PC-3 (cell line): ENCODE data around the gene KHDC1. TPM values are rescaled to one million over a fixed set of nuclear protein-coding genes. Genes with fewer than 3 reads are reported as not detected.

Experiments used
- ATAC-seq: fragments of 200-7000 bp; cut with Tn5 transposase; 2 replicates; pipeline ENCODE4 v1.9.1; 2020; ENCODE audit warnings: mild to moderate bottlenecking, moderate library complexity
- BruUV-seq: library from RNA; stranded (reverse); fragments of 400-500 nt; replicated peaks from 2 replicates; lab custom pipeline; 2021; lab: Mats Ljungman, UMichigan
- CTCF ChIA-PET: fragments of 300-600 bp; sonication (Branson Sonifier 250); formaldehyde crosslinking; loops from one replicate; lab custom pipeline; 2022; ENCODE audit warnings: antibody characterized with exemption; lab: Charles Lee
- POLR2A ChIA-PET: fragments of 300-600 bp; sonication (Branson Sonifier 250); formaldehyde crosslinking; loops from one replicate; lab custom pipeline; 2022; ENCODE audit warnings: antibody characterized with exemption; ENCODE audit not compliant: unreplicated experiment; lab: Charles Lee
- DNase-seq: peaks from one replicate; pipeline ENCODE4 v3.0.0-alpha.2; 2015
- H2AFZ ChIP-seq: fragments of 300-600 bp; sonication (generic); 2 replicates; pipeline ENCODE4 v1.6.0; 2016; ENCODE audit warnings: antibody characterized with exemption, low read length
- H3F3A ChIP-seq: fragments of 300-600 bp; sonication (generic); one replicate; pipeline ENCODE4 v1.6.0; 2017; ENCODE audit warnings: antibody characterized with exemption, low read length, control low read depth, mild to moderate bottlenecking; ENCODE audit not compliant: unreplicated experiment
- H3K27ac ChIP-seq: fragments of 300-600 bp; sonication (generic); 2 replicates; pipeline ENCODE4 v1.5.1; 2016; ENCODE audit warnings: mild to moderate bottlenecking, low read length
- H3K27me3 ChIP-seq: fragments of 300-600 bp; sonication (generic); 2 replicates; pipeline ENCODE4 v1.6.1; 2016; ENCODE audit warnings: low read length, mixed read lengths
- H3K36me3 ChIP-seq: fragments of 300-600 bp; sonication (generic); 2 replicates; pipeline ENCODE4 v1.6.1; 2016; ENCODE audit warnings: low read depth, mixed run types, low read length, mixed read lengths
- H3K4me1 ChIP-seq: fragments of 300-600 bp; sonication (generic); 2 replicates; pipeline ENCODE4 v1.5.1; 2016; ENCODE audit warnings: low read length; ENCODE audit not compliant: insufficient read depth
- H3K4me2 ChIP-seq: fragments of 300-600 bp; sonication (generic); 2 replicates; pipeline ENCODE4 v1.6.0; 2016; ENCODE audit warnings: low read length
- H3K4me3 ChIP-seq: fragments of 300-600 bp; sonication (generic); 2 replicates; pipeline ENCODE4 v1.5.1; 2016; ENCODE audit warnings: mild to moderate bottlenecking, low read length, mixed read lengths
- H3K79me2 ChIP-seq: fragments of 300-600 bp; sonication (generic); 2 replicates; pipeline ENCODE4 v1.6.1; 2017; ENCODE audit warnings: low read length, mixed read lengths
- H3K9ac ChIP-seq: fragments of 300-600 bp; sonication (generic); 2 replicates; pipeline ENCODE4 v1.6.0; 2016; ENCODE audit warnings: mild to moderate bottlenecking, low read length
- H3K9me2 ChIP-seq: fragments of 300-600 bp; sonication (generic); replicated peaks from 2 replicates; pipeline ENCODE4 v1.6.1; 2016; ENCODE audit warnings: mixed run types, low read length, mixed read lengths
- H3K9me3 ChIP-seq: fragments of 300-600 bp; sonication (generic); 2 replicates; pipeline ENCODE4 v1.6.1; 2016; ENCODE audit warnings: low read length, mixed read lengths
- H4K20me1 ChIP-seq: fragments of 300-600 bp; sonication (generic); 2 replicates; pipeline ENCODE4 v1.6.1; 2016; ENCODE audit warnings: low read length, mixed read lengths
- EZH2 ChIP-seq: fragments of 300-600 bp; sonication (generic); IDR thresholded peaks from one replicate; pipeline ENCODE4 v1.6.1; 2017; ENCODE audit warnings: antibody characterized with exemption, mild to moderate bottlenecking, low read length; ENCODE audit not compliant: unreplicated experiment
- EZH2phosphoT487 ChIP-seq: fragments of 300-600 bp; sonication (generic); IDR thresholded peaks from 2 replicates; pipeline ENCODE4 v1.6.1; 2018; ENCODE audit warnings: mild to moderate bottlenecking, antibody characterized with exemption, low read length, borderline replicate concordance
- intact Hi-C: fragments of 100-400 bp; cut with micrococcal nuclease; formaldehyde crosslinking; loops from 2 replicates; pipeline ENCODE4 v1.9.0; 2023
- total RNA-seq: library from RNA; depleted of rRNA; stranded (reverse); fragments of >200 nt; gene quantifications from 2 replicates; pipeline ENCODE4 v1.2.3, GENCODE V29; 2014
- TF ChIP-seq, protein P1 (sequence below): fragments of 300-600 bp; sonication (generic); conservative IDR thresholded peaks from 2 replicates; pipeline ENCODE4 v1.5.1; 2017; ENCODE audit warnings: antibody characterized with exemption, low read depth, mild to moderate bottlenecking, low read length

KHDC1 gene
- total RNA-seq, 1 experiment from 2014 or later, result 7.9 TPM

DNA sequence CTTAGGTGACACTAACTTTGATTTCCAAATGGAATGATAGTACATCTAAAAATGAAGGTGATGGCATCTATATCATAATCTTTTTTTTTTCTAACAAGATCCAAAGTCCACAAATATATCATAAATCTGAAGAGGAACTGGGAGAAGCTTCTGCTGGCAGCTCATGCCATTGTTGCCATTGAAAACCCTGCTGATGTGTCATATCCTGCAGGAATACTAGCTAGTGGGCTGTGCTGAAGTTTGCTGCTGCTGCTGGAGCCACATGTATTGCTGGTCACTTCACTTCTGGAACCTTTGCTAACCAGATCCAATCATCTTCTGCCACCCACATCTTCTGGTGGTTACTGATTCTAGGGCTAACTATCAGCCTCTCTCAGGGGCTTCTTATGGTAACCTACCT is 27.4 kb upstream of the KHDC1 start:
- TF ChIP-seq, protein P1, sequence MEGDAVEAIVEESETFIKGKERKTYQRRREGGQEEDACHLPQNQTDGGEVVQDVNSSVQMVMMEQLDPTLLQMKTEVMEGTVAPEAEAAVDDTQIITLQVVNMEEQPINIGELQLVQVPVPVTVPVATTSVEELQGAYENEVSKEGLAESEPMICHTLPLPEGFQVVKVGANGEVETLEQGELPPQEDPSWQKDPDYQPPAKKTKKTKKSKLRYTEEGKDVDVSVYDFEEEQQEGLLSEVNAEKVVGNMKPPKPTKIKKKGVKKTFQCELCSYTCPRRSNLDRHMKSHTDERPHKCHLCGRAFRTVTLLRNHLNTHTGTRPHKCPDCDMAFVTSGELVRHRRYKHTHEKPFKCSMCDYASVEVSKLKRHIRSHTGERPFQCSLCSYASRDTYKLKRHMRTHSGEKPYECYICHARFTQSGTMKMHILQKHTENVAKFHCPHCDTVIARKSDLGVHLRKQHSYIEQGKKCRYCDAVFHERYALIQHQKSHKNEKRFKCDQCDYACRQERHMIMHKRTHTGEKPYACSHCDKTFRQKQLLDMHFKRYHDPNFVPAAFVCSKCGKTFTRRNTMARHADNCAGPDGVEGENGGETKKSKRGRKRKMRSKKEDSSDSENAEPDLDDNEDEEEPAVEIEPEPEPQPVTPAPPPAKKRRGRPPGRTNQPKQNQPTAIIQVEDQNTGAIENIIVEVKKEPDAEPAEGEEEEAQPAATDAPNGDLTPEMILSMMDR, result no peak
- TF ChIP-seq EZH2 (no peak), EZH2phosphoT487 (no peak)
- Histone ChIP-seq H3K4me1 (peaks cover 6% of the 10 kb centered on the region; the same call in 1 of the 2 replicates), H3K9me2 (no peaks in the 10 kb centered on the region), H3K9ac (no peak overlapping the region), H3K4me2 (no peak overlapping the region), H2AFZ (no peak overlapping the region), H3K36me3 (peaks cover 7% of the 10 kb centered on the region), H3K4me3 (no peak overlapping the region), H3F3A (no peaks in the 10 kb centered on the region), H3K9me3 (no peaks in the 10 kb centered on the region), H4K20me1 (no peaks in the 10 kb centered on the region), H3K27ac (no peak overlapping the region), H3K27me3 (no peaks in the 10 kb centered on the region), H3K79me2 (peaks cover 9% of the 10 kb centered on the region; the same call in 1 of the 2 replicates)
- intact Hi-C loops, result no loop called here
- peak; percentile 89 for ATAC-seq
- DNase-seq, result peak; percentile 36
- ChIA-PET POLR2A (interaction anchor here (0.6 kb wide), 1 partner anchor 26 kb away, joined by 4 read pairs; no protein-coding TSS in a partner anchor), CTCF (interaction anchor here (0.6 to 1.3 kb wide), 2 partner anchors 19 to 46 kb away, joined by 3 to 8 read pairs; no protein-coding TSS in a partner anchor)
- no TSS peak for BruUV-seq

DNA sequence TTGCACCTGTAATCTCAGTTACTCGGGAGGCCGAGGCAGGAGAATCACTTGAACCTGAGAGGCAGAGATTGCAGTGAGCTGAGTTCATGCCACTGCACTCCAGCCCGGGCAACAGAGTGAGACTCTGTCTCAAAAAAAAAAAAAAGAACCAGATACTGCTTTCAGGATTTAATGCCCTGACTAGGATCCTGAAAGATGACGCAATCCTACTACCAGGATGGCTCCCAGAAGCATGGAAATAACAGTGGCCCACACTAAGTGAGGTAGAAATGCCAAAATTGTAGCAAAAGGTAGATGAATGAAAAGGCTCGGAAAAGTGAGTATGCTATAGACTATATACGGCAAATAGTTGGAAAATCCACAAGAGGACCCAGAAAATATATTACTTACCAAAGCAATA is 23.8 kb upstream of the KHDC1 start:
- CTCF ChIA-PET, result no interaction called here
- no peaks in the 10 kb centered on the region for H3K9me3 ChIP-seq
- H3K4me3 ChIP-seq, result no peak overlapping the region
- no peaks in the 10 kb centered on the region for H4K20me1 ChIP-seq
- H3K9ac ChIP-seq, result no peak overlapping the region
- no peaks in the 10 kb centered on the region for H3F3A ChIP-seq
- no peak for ATAC-seq
- no peak overlapping the region for H3K27ac ChIP-seq
- H3K27me3 ChIP-seq, result no peaks in the 10 kb centered on the region
- no peaks in the 10 kb centered on the region for H3K79me2 ChIP-seq
- POLR2A ChIA-PET, result no interaction called here
- peaks cover 6% of the 10 kb centered on the region; the same call in 1 of the 2 replicates for H3K4me1 ChIP-seq
- intact Hi-C loops, result loop anchor here (5.0 kb wide), 1 partner anchor 101 kb away; no protein-coding TSS in a partner anchor
- H2AFZ ChIP-seq, result no peak overlapping the region
- no TSS peak for BruUV-seq
- H3K36me3 ChIP-seq, result peaks cover 2% of the 10 kb centered on the region; the same call in 1 of the 2 replicates
- H3K9me2 ChIP-seq, result no peaks in the 10 kb centered on the region
- H3K4me2 ChIP-seq, result no peak overlapping the region
- no peak for DNase-seq
- TF ChIP-seq EZH2phosphoT487, result no peak
- no peak for TF ChIP-seq EZH2
- TF ChIP-seq, protein P1, result no peak

DNA sequence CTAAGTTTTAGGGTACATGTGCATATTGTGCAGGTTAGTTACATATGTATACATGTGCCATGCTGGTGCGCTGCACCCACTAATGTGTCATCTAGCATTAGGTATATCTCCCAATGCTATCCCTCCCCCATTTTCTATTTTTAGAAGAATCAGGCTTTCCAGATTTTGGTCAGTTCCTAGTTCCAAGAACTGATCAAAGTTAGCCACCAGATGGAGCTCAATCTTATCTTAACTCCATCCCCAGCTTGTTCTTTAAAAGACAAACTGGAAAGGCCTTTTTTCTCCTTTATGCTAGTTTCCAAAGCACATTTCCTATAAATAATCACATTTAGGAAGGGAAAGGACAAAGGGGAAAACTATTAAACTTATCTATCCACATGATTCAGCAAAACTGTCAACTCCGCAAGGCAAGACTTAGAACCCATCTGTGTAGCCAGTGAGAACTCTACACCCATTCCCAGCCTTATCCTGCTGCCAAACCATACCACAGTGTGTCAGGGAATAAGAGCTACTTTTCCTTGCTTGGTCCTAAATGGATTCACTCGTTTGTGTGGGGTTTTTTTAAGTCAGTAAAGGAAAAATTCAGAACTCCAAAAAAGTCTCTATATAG is 22.8 kb upstream of the KHDC1 start:
- H3K4me1 ChIP-seq, result peaks cover 3% of the 10 kb centered on the region; the same call in 1 of the 2 replicates
- H3F3A ChIP-seq, result no peaks in the 10 kb centered on the region
- H3K79me2 ChIP-seq, result no peaks in the 10 kb centered on the region
- TF ChIP-seq, protein P1, result peak; percentile 54
- no peak for TF ChIP-seq EZH2
- ChIA-PET CTCF (interaction anchor here (0.6 to 1.0 kb wide), 8 partner anchors 11 to 211 kb away, joined by 3 to 12 read pairs (median 4); no protein-coding TSS in a partner anchor), POLR2A (no interaction called here)
- peak; percentile 60 for DNase-seq
- H3K27ac ChIP-seq, result no peak overlapping the region
- H4K20me1 ChIP-seq, result no peaks in the 10 kb centered on the region
- H3K9me2 ChIP-seq, result no peaks in the 10 kb centered on the region
- BruUV-seq, result no TSS peak
- intact Hi-C loops, result loop anchor here (2.0 to 5.0 kb wide), 2 partner anchors 41 to 102 kb away; no protein-coding TSS in a partner anchor
- no peak overlapping the region for H2AFZ ChIP-seq
- no peaks in the 10 kb centered on the region for H3K9me3 ChIP-seq
- no peaks in the 10 kb centered on the region for H3K36me3 ChIP-seq
- H3K4me3 ChIP-seq, result no peak overlapping the region
- peak; percentile 68 for ATAC-seq
- no peak overlapping the region for H3K9ac ChIP-seq
- H3K4me2 ChIP-seq, result no peak overlapping the region
- no peaks in the 10 kb centered on the region for H3K27me3 ChIP-seq
